ENCODE measurements around the gene OR10G7.

- TF ChIP-seq CTCF (conservative IDR thresholded peaks at IDR 0.05): no peak
- no peak for TF ChIP-seq ZFX (IDR thresholded peaks at IDR 0.05)
Measured at GRCh38 chr11:124026498-124026897, 14.6 kb downstream of the OR10G7 start, which contains the start of gene OR10G8.
